Naive thymus-derived CD4-positive, alpha-beta T cell (primary cell): ENCODE results near the gene BLCAP. TPM values are rescaled to one million over a fixed set of nuclear protein-coding genes. Genes with fewer than 3 reads are reported as not detected.

Source experiments
- ATAC-seq: fragments of 150-1000 bp; cut with Tn5 transposase; 2 replicates; pipeline ENCODE4 v1.10.0; 2021; ENCODE audit warnings: mild to moderate bottlenecking, moderate library complexity
- CTCF ChIA-PET: fragments of 350-600 bp; sonication (Branson Sonifier 250); formaldehyde crosslinking; loops from one replicate; lab custom pipeline; 2021; ENCODE audit warnings: antibody characterized with exemption; lab: Charles Lee
- POLR2A ChIA-PET: fragments of 350-600 bp; sonication (Branson Sonifier 250); formaldehyde crosslinking; loops from one replicate; lab custom pipeline; 2021; ENCODE audit warnings: antibody characterized with exemption, inconsistent platforms; lab: Charles Lee
- DNase-seq, 9 donors: peaks; one replicate each; pipeline versions ENCODE4 v3.0.0 to v3.0.0-alpha.2; 2020 to 2022; ENCODE audit warnings: mixed read lengths in 1 of 9
- H3K27ac ChIP-seq: one replicate; pipeline ENCODE4 v1.7.0; 2013; ENCODE audit warnings: mild to moderate bottlenecking, low read depth, low read length, moderate library complexity
- H3K27me3 ChIP-seq, 2 donors: one replicate each; pipeline ENCODE4 v1.7.0; 2013; ENCODE audit warnings: low read length in 2 of 2, mild to moderate bottlenecking in 2 of 2, moderate library complexity in 2 of 2; ENCODE audit not compliant: control insufficient read depth in 2 of 2, insufficient read depth in 2 of 2
- H3K36me3 ChIP-seq, 3 experiments: 1 replicate in 2 of 3; 2 replicates in 1 of 3; pipeline ENCODE4 v1.7.0; 2013; ENCODE audit warnings: low read length in 3 of 3, mild to moderate bottlenecking in 3 of 3, moderate library complexity in 1 of 3; ENCODE audit not compliant: insufficient read depth in 3 of 3, control insufficient read depth in 2 of 3
- H3K4me1 ChIP-seq, 2 donors: one replicate each; pipeline ENCODE4 v1.7.0; 2013; ENCODE audit warnings: low read length in 2 of 2, mild to moderate bottlenecking in 2 of 2, moderate library complexity in 1 of 2; ENCODE audit not compliant: control insufficient read depth in 2 of 2, insufficient read depth in 2 of 2
- H3K4me3 ChIP-seq: 2 replicates; pipeline ENCODE4 v1.7.0; 2013; ENCODE audit warnings: mild to moderate bottlenecking, low read length
- H3K9me3 ChIP-seq, 3 experiments: 1 replicate in 2 of 3; 2 replicates in 1 of 3; pipeline ENCODE4 v1.7.0; 2013; ENCODE audit warnings: low read length in 3 of 3; ENCODE audit not compliant: control insufficient read depth in 2 of 3
- H3K27ac Mint-ChIP-seq, 9 donors: one replicate each; pipeline ENCODE4 v1.8.0; 2020 to 2022; ENCODE audit warnings: mixed read lengths in 9 of 9, mild to moderate bottlenecking in 8 of 9, moderate library complexity in 5 of 9, inconsistent platforms in 2 of 9
- H3K27me3 Mint-ChIP-seq, 5 donors: one replicate each; pipeline ENCODE4 v1.8.0; 2021 to 2022; ENCODE audit warnings: mixed read lengths in 5 of 5, mild to moderate bottlenecking in 1 of 5
- H3K36me3 Mint-ChIP-seq, 5 donors: one replicate each; pipeline ENCODE4 v1.8.0; 2020 to 2022; ENCODE audit warnings: mixed read lengths in 5 of 5, mild to moderate bottlenecking in 3 of 5, inconsistent platforms in 1 of 5
- H3K4me1 Mint-ChIP-seq, 7 donors: one replicate each; pipeline ENCODE4 v1.8.0; 2020 to 2022; ENCODE audit warnings: mixed read lengths in 7 of 7, mild to moderate bottlenecking in 3 of 7, inconsistent platforms in 1 of 7
- H3K4me3 Mint-ChIP-seq, 10 donors: one replicate each; pipeline ENCODE4 v1.8.0; 2020 to 2022; ENCODE audit warnings: mild to moderate bottlenecking in 10 of 10, mixed read lengths in 10 of 10, moderate library complexity in 6 of 10, inconsistent platforms in 2 of 10
- H3K9me3 Mint-ChIP-seq, 11 donors: one replicate each; pipeline ENCODE4 v1.8.0; 2020 to 2022; ENCODE audit warnings: mixed read lengths in 11 of 11, mild to moderate bottlenecking in 4 of 11, inconsistent platforms in 1 of 11, moderate library complexity in 1 of 11
- intact Hi-C, 2 donors: fragments of 100-400 bp; cut with micrococcal nuclease; formaldehyde crosslinking; loops; one replicate each; pipeline ENCODE4 v1.15.1; 2023
- polyA plus RNA-seq, 2 donors: library from polyadenylated mRNA; unstranded; fragments of 300-500 nt; fragmentation: Illumina TruSeq; gene quantifications; one replicate each; pipeline ENCODE4 v1.2.3, GENCODE V29; 2021
- total RNA-seq, 6 experiments: library from RNA in 5 of 6; stranded (reverse) in 5 of 6; gene quantifications; 1 replicate in 5 of 6; 2 replicates in 1 of 6; pipeline ENCODE4 v1.2.3 and lab custom pipeline; 2021 to 2026

The BLCAP gene
- total and polyA plus RNA-seq, 7 experiments from 2014 or later, result 42.1 to 94.7 (median 88.0) TPM

DNA sequence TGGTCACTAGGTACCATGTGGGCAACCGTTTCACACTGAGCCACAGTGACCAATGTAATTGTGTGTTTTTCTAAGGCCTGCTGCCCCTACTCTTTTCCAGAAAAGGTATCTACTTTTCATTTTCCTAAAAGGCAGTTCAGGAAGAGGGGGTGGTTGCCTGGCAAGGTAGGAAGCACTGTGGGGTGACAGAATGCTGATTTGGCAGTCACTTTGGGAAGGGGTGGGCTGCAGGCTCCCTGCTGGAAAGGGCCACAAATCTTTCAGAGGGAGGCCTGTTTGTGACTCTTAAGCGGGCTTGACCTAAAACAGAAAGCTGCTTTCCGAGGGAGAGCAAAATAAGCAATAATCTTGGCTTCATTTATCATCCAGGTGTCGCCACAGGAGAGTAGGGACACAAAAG lies 11.8 kb downstream of the BLCAP start:
- no peaks in the 10 kb centered on the region for H3K4me1 ChIP-seq
- H3K4me3 Mint-ChIP-seq, result no peak overlapping the region
- intact Hi-C loops, result no loop called here
- H3K27ac ChIP-seq, result no peak overlapping the region
- H3K27me3 ChIP-seq, result no peaks in the 10 kb centered on the region
- no peak for DNase-seq
- peaks cover 17 to 42% (median 30%) of the 10 kb centered on the region in 7 donors for H3K4me1 Mint-ChIP-seq
- peaks cover 0 to 8% (median 0%) of the 10 kb centered on the region in 5 donors for H3K27me3 Mint-ChIP-seq
- H3K27ac Mint-ChIP-seq, result no peak overlapping the region
- POLR2A ChIA-PET, result no interaction called here
- CTCF ChIA-PET, result no interaction called here
- H3K9me3 ChIP-seq, result no peaks in the 10 kb centered on the region
- H3K36me3 ChIP-seq, result peaks cover 0 to 80% (median 0%) of the 10 kb centered on the region in 3 experiments
- H3K9me3 Mint-ChIP-seq, result peaks cover 0 to 1% (median 0%) of the 10 kb centered on the region in 11 donors
- H3K4me3 ChIP-seq, result no peak overlapping the region
- no peak for ATAC-seq
- peaks cover 18 to 46% (median 19%) of the 10 kb centered on the region in 5 donors for H3K36me3 Mint-ChIP-seq

DNA sequence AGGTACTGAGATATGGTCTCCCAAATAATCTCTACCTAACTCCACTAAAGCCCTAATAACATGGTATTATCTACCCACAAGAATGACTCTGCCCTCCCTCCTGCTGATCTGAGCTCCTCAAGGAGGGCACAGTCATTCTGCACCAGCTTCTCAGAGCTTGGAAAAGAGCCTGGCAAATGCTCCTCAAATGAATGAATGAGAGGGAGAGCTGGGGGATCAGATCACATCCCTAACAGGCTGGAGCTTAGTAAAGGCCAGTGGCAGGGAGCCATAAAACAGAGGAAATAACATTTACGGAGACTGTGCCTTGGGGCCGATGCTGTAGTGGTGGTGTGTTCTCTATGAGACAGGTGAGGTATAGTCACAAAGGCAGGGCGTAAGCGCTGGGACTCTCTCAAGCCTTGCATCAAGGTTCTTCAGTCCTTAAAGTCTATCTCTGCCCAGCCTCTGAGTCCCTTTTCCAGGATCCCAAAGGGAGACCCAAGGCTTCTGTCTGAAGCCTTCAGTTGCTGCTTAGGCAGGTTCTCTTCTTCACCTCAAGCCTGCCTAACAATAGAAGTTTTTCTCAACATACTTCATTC lies 13.8 kb downstream of the BLCAP start:
- H3K4me3 ChIP-seq, result no peak overlapping the region
- H3K4me1 ChIP-seq, result no peaks in the 10 kb centered on the region
- peaks cover 10 to 32% (median 22%) of the 10 kb centered on the region in 7 donors for H3K4me1 Mint-ChIP-seq
- H3K27ac Mint-ChIP-seq, result no peak overlapping the region
- H3K27me3 ChIP-seq, result no peaks in the 10 kb centered on the region
- no peaks in the 10 kb centered on the region for H3K27me3 Mint-ChIP-seq
- intact Hi-C loops, result no loop called here
- DNase-seq, result no peak
- H3K4me3 Mint-ChIP-seq, result no peak overlapping the region
- H3K9me3 ChIP-seq, result no peaks in the 10 kb centered on the region
- H3K36me3 ChIP-seq, result peaks cover 0 to 83% (median 0%) of the 10 kb centered on the region in 3 experiments
- POLR2A ChIA-PET, result interaction anchor here (1.4 kb wide), 1 partner anchor 11 kb away, joined by 3 read pairs; no protein-coding TSS in a partner anchor
- no peak for ATAC-seq
- peaks cover 0 to 1% (median 0%) of the 10 kb centered on the region in 11 donors for H3K9me3 Mint-ChIP-seq
- CTCF ChIA-PET, result no interaction called here
- peaks cover 14 to 45% (median 25%) of the 10 kb centered on the region in 5 donors for H3K36me3 Mint-ChIP-seq
- H3K27ac ChIP-seq, result no peak overlapping the region

DNA sequence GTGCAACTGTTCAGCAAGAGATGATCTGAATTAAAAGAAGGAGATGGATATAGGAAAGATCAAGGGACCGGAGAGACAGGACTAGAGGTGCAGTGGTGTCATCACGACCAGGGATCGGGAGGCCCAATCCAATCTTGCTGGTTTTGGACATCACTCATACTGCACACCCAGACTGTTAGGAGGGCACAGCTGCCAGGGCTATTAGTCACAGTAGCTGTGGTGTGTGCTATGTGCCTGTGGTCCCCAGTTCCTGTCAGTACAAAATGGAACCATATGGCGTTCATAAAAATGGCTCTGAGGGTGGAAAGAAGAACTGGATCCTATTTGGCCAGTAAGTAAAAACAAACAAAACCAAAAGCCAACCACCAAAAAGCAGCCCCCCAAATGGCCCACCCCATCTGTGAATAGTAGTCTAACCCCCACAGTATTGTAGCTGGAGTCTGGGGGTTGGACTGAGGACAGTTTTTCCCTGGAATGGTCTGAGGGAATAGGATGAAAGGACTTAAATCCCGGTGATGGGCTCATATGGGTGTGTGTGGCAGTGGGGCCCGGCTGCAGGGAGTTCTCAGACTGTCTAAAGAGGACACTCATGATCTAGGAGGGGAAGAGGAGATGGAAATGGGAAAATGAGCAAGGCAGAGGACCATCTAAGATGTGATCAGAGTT lies 15.9 kb downstream of the BLCAP start:
- DNase-seq (no peak), ATAC-seq (no peak)
- Histone ChIP-seq H3K4me3 (no peak overlapping the region), H3K36me3 (peaks cover 0 to 66% (median 0%) of the 10 kb centered on the region in 3 experiments), H3K27ac (no peak overlapping the region), H3K27me3 (no peaks in the 10 kb centered on the region), H3K9me3 (no peaks in the 10 kb centered on the region), H3K4me1 (no peaks in the 10 kb centered on the region)
- ChIA-PET CTCF (interaction anchor here (1.3 kb wide), 1 partner anchor 22 kb away, joined by 3 read pairs; no protein-coding TSS in a partner anchor), POLR2A (no interaction called here)
- Mint-ChIP-seq H3K36me3 (peaks cover 7 to 36% (median 15%) of the 10 kb centered on the region in 5 donors), H3K27ac (peak overlapping the region in 1 of 9 donors; percentile 38), H3K4me1 (peaks cover 2 to 22% (median 12%) of the 10 kb centered on the region in 7 donors), H3K9me3 (peaks cover 0 to 1% (median 0%) of the 10 kb centered on the region in 11 donors), H3K27me3 (no peaks in the 10 kb centered on the region), H3K4me3 (no peak overlapping the region)
- intact Hi-C loops, result no loop called here

- ChIA-PET POLR2A (interaction anchor here (0.6 kb wide), 1 partner anchor 45 kb away, joined by 4 read pairs; no protein-coding TSS in a partner anchor), CTCF (interaction anchor here (0.5 kb wide), 1 partner anchor 820 kb away, joined by 4 read pairs; no protein-coding TSS in a partner anchor)
- Mint-ChIP-seq H3K27me3 (no peaks in the 10 kb centered on the region), H3K4me3 (no peak overlapping the region), H3K27ac (no peak overlapping the region), H3K36me3 (peaks cover 7 to 27% (median 15%) of the 10 kb centered on the region in 5 donors), H3K4me1 (peaks cover 0 to 22% (median 6%) of the 10 kb centered on the region in 7 donors), H3K9me3 (peaks cover 0 to 1% (median 0%) of the 10 kb centered on the region in 11 donors)
- DNase-seq (no peak), ATAC-seq (no peak)
- Histone ChIP-seq H3K4me1 (no peaks in the 10 kb centered on the region), H3K27ac (no peak overlapping the region), H3K9me3 (no peaks in the 10 kb centered on the region), H3K36me3 (peaks cover 0 to 51% (median 0%) of the 10 kb centered on the region in 3 experiments), H3K4me3 (no peak overlapping the region), H3K27me3 (no peaks in the 10 kb centered on the region)
- intact Hi-C loops, result no loop called here
These were observed 17.4 kb downstream of the BLCAP start for GRCh38 chr20:37510226-37510625.

GRCh38 chr20:37506152-37506725 lies 21.4 kb downstream of the BLCAP start:
- no peaks in the 10 kb centered on the region for H3K4me1 ChIP-seq
- H3K27me3 ChIP-seq, result no peaks in the 10 kb centered on the region
- no peaks in the 10 kb centered on the region for H3K9me3 ChIP-seq
- H3K4me1 Mint-ChIP-seq, result peaks cover 0 to 11% (median 2%) of the 10 kb centered on the region in 7 donors
- H3K27me3 Mint-ChIP-seq, result no peaks in the 10 kb centered on the region
- no peak overlapping the region for H3K4me3 Mint-ChIP-seq
- intact Hi-C loops, result no loop called here
- no peak overlapping the region for H3K4me3 ChIP-seq
- peaks cover 5 to 11% (median 7%) of the 10 kb centered on the region in 5 donors for H3K36me3 Mint-ChIP-seq
- ATAC-seq (no peak), DNase-seq (no peak)
- POLR2A ChIA-PET, result no interaction called here
- H3K27ac Mint-ChIP-seq, result no peak overlapping the region
- no peak overlapping the region for H3K27ac ChIP-seq
- H3K36me3 ChIP-seq, result peaks cover 0 to 17% (median 0%) of the 10 kb centered on the region in 3 experiments
- no peaks in the 10 kb centered on the region for H3K9me3 Mint-ChIP-seq
- CTCF ChIA-PET, result no interaction called here

- peaks cover 0 to 4% (median 0%) of the 10 kb centered on the region in 7 donors for H3K4me1 Mint-ChIP-seq
- H3K27me3 Mint-ChIP-seq, result no peaks in the 10 kb centered on the region
- H3K27ac Mint-ChIP-seq, result peak overlapping the region in 1 of 9 donors; percentile 59
- DNase-seq (no peak), ATAC-seq (no peak)
- intact Hi-C loops, result no loop called here
- peaks cover 0 to 9% (median 0%) of the 10 kb centered on the region in 3 experiments for H3K36me3 ChIP-seq
- no peak overlapping the region for H3K27ac ChIP-seq
- peaks cover 0 to 4% (median 2%) of the 10 kb centered on the region in 5 donors for H3K36me3 Mint-ChIP-seq
- ChIA-PET CTCF (no interaction called here), POLR2A (no interaction called here)
- no peak overlapping the region for H3K4me3 Mint-ChIP-seq
- no peaks in the 10 kb centered on the region for H3K9me3 ChIP-seq
- H3K4me3 ChIP-seq, result no peak overlapping the region
- no peaks in the 10 kb centered on the region for H3K27me3 ChIP-seq
- no peaks in the 10 kb centered on the region for H3K4me1 ChIP-seq
- H3K9me3 Mint-ChIP-seq, result no peaks in the 10 kb centered on the region
These were observed 22.2 kb downstream of the BLCAP start for GRCh38 chr20:37505263-37506151.
